GM23338 (cell line): ENCODE data around the gene AMOTL1. TPM values are rescaled to one million over a fixed set of nuclear protein-coding genes. Genes with fewer than 3 reads are reported as not detected.
A peak's percentile ranks its signal among the peaks of the same experiment; 100 is the strongest.

Source experiments
- ATAC-seq: fragments of 200-7000 bp; cut with Tn5 transposase; 3 replicates; pipeline ENCODE4 v1.9.1; 2020
- DNase-seq: peaks from one replicate; pipeline ENCODE4 v3.0.0-alpha.2; 2015; ENCODE audit warnings: low spot score
- H2AFZ ChIP-seq: fragments of 200-600 bp; sonication (generic); 2 replicates; pipeline ENCODE4 v1.8.0; 2016; ENCODE audit warnings: antibody characterized with exemption, mild to moderate bottlenecking, moderate library complexity
- H3F3A ChIP-seq: fragments of 200-600 bp; sonication (generic); replicated peaks from 2 replicates; pipeline ENCODE4 v1.8.0; 2017; ENCODE audit warnings: antibody characterized with exemption, mixed run types, low read depth
- H3K27ac ChIP-seq: fragments of 200-600 bp; sonication (generic); 2 replicates; pipeline ENCODE4 v1.6.1; 2016; ENCODE audit warnings: low read depth
- H3K27me3 ChIP-seq: fragments of 200-600 bp; sonication (generic); 2 replicates; pipeline ENCODE4 v1.8.0; 2016; ENCODE audit warnings: mild to moderate bottlenecking, mixed run types, moderate library complexity; ENCODE audit not compliant: insufficient read depth
- H3K36me3 ChIP-seq: fragments of 200-600 bp; sonication (generic); 2 replicates; pipeline ENCODE4 v1.8.0; 2016; ENCODE audit warnings: mild to moderate bottlenecking; ENCODE audit not compliant: insufficient read depth
- H3K4me1 ChIP-seq: fragments of 200-600 bp; sonication (generic); 2 replicates; pipeline ENCODE4 v1.8.0; 2016; ENCODE audit warnings: mild to moderate bottlenecking, moderate library complexity; ENCODE audit not compliant: insufficient read depth
- H3K4me2 ChIP-seq: fragments of 200-600 bp; sonication (generic); 2 replicates; pipeline ENCODE4 v1.7.1; 2017; ENCODE audit warnings: mixed run types
- H3K4me3 ChIP-seq: fragments of 200-600 bp; sonication (generic); 2 replicates; pipeline ENCODE4 v1.6.1; 2016; ENCODE audit warnings: mixed run types
- H3K79me2 ChIP-seq: fragments of 200-600 bp; sonication (generic); replicated peaks from 2 replicates; pipeline ENCODE4 v1.8.0; 2017; ENCODE audit warnings: mild to moderate bottlenecking; ENCODE audit not compliant: insufficient read depth
- H3K9me2 ChIP-seq: fragments of 200-600 bp; sonication (generic); 2 replicates; pipeline ENCODE4 v1.8.0; 2017; ENCODE audit not compliant: insufficient read depth
- H4K20me1 ChIP-seq: fragments of 200-600 bp; sonication (generic); replicated peaks from 2 replicates; pipeline ENCODE4 v1.8.0; 2017; ENCODE audit warnings: mild to moderate bottlenecking; ENCODE audit not compliant: insufficient read depth
- H3K27ac Mint-ChIP-seq: 2 replicates; pipeline ENCODE4 v1.8.0; 2020; ENCODE audit warnings: inconsistent platforms, mild to moderate bottlenecking, moderate library complexity, mixed read lengths
- H3K27me3 Mint-ChIP-seq: 3 replicates; pipeline ENCODE4 v1.8.0; 2022; ENCODE audit warnings: low read depth, mild to moderate bottlenecking, moderate library complexity, mixed read lengths, inconsistent platforms; ENCODE audit not compliant: insufficient read depth, poor library complexity
- H3K36me3 Mint-ChIP-seq: 3 replicates; pipeline ENCODE4 v1.8.0; 2021; ENCODE audit warnings: low read depth, mild to moderate bottlenecking, inconsistent platforms, moderate library complexity, mixed read lengths
- H3K4me1 Mint-ChIP-seq: 3 replicates; pipeline ENCODE4 v1.8.0; 2020; ENCODE audit warnings: mild to moderate bottlenecking, inconsistent platforms, mixed read lengths
- H3K4me3 Mint-ChIP-seq: 3 replicates; pipeline ENCODE4 v1.8.0; 2021; ENCODE audit warnings: moderate library complexity, mild to moderate bottlenecking, inconsistent platforms, mixed read lengths
- H3K9me3 Mint-ChIP-seq: 3 replicates; pipeline ENCODE4 v1.8.0; 2020; ENCODE audit warnings: moderate library complexity, mild to moderate bottlenecking, inconsistent platforms, mixed read lengths
- CREB1 ChIP-seq: fragments of 250-450 bp; sonication (Bioruptor Pico); IDR thresholded peaks from 2 replicates; pipeline ENCODE4 v1.5.0; 2020; ENCODE audit warnings: low read depth, mild to moderate bottlenecking, moderate library complexity
- EZH2phosphoT487 ChIP-seq: fragments of 200-600 bp; sonication (generic); IDR thresholded peaks from one replicate; pipeline ENCODE4 v1.8.1; 2018; ENCODE audit warnings: antibody characterized with exemption; ENCODE audit not compliant: unreplicated experiment
- JUNB ChIP-seq: IDR thresholded peaks from one replicate; pipeline ENCODE4 v1.6.1; 2016; ENCODE audit warnings: antibody characterized with exemption; ENCODE audit not compliant: unreplicated experiment
- NANOG ChIP-seq: IDR thresholded peaks from 2 replicates; pipeline ENCODE4 v1.6.1; 2016; ENCODE audit warnings: antibody characterized with exemption, borderline replicate concordance
- POLR2AphosphoS5 ChIP-seq: IDR thresholded peaks from 2 replicates; pipeline ENCODE4 v1.6.1; 2016; ENCODE audit warnings: antibody characterized with exemption, low read depth
- ZNF331 ChIP-seq: fragments of 250-450 bp; sonication (Bioruptor Pico); IDR thresholded peaks from 2 replicates; pipeline ENCODE4 v1.5.0; 2020; ENCODE audit warnings: low read depth, mild to moderate bottlenecking, moderate library complexity
- polyA plus RNA-seq: library from polyadenylated mRNA; unstranded; fragments of >200 nt; fragmentation: Nextera tagmentation; extraction: Ambion mirVana; gene quantifications from 2 replicates; pipeline ENCODE4 v1.2.1, GENCODE V29; 2016
- total RNA-seq: library from RNA; depleted of rRNA; stranded (reverse); fragments of >200 nt; shearing (Covaris generic); gene quantifications from 2 replicates; pipeline ENCODE4 v1.2.3, GENCODE V29; 2014
- TF ChIP-seq, protein P1 (sequence below), 2 experiments: fragments of 200-600 bp in 1 of 2; sonication (generic) in 1 of 2; conservative IDR thresholded peaks; 2 replicates each; pipeline versions ENCODE4 v1.5.1 to v1.6.1; 2016 to 2017; ENCODE audit warnings: antibody characterized with exemption in 2 of 2, low read depth in 2 of 2, mild to moderate bottlenecking in 2 of 2, moderate library complexity in 1 of 2
- TF ChIP-seq, protein P2 (sequence below): IDR thresholded peaks from one replicate; pipeline ENCODE4 v1.6.1; 2018; ENCODE audit warnings: antibody characterized with exemption; ENCODE audit not compliant: unreplicated experiment
- TF ChIP-seq, protein P3 (sequence below): IDR thresholded peaks from 2 replicates; pipeline ENCODE4 v1.6.1; 2016; ENCODE audit warnings: antibody characterized with exemption
- TF ChIP-seq, protein P4 (sequence below): fragments of 250-450 bp; sonication (Bioruptor Pico); IDR thresholded peaks from 2 replicates; pipeline ENCODE4 v1.5.0; 2020; ENCODE audit warnings: mild to moderate bottlenecking, moderate library complexity

Gene AMOTL1
- total and polyA plus RNA-seq, 2 experiments from 2014 or later, result 4.3 to 18.7 TPM

DNA sequence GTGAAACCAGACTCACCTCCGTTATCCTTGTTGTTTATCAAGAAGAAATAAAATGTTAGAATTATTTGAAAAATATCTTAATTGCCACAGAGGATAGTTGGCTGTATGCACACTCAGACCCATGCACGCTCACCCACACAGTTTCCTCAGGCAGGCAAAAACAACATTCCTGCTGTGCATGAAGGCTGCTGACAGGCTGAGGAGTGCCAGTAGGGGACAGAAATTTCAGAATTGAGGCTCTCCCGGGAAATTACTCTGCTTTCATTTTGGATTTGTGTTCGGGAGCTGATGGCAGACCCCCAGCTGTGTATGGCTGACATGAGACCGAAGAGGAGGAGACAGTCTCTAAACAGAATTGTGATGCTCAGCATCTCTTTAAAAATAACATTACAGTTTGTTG lies 87.5 kb downstream of the AMOTL1 start:
- no peak overlapping the region for H3K4me2 ChIP-seq
- peaks cover 5% of the 10 kb centered on the region for H3K27me3 Mint-ChIP-seq
- no peak overlapping the region for H3K27ac ChIP-seq
- H3K36me3 Mint-ChIP-seq, result peaks cover 77% of the 10 kb centered on the region
- peaks cover 3% of the 10 kb centered on the region for H3K4me1 Mint-ChIP-seq
- H3K9me2 ChIP-seq, result no peaks in the 10 kb centered on the region
- no peaks in the 10 kb centered on the region for H3K9me3 Mint-ChIP-seq
- H3K4me3 ChIP-seq, result no peak overlapping the region
- no peaks in the 10 kb centered on the region for H3K4me1 ChIP-seq
- H3F3A ChIP-seq, result no peaks in the 10 kb centered on the region
- ATAC-seq, result no peak
- peaks cover 4% of the 10 kb centered on the region for H3K36me3 ChIP-seq
- H4K20me1 ChIP-seq, result no peaks in the 10 kb centered on the region
- no peaks in the 10 kb centered on the region for H3K27me3 ChIP-seq
- no peak for DNase-seq
- H3K4me3 Mint-ChIP-seq, result no peak overlapping the region
- H2AFZ ChIP-seq, result no peak overlapping the region
- H3K79me2 ChIP-seq, result no peaks in the 10 kb centered on the region
- H3K27ac Mint-ChIP-seq, result no peak overlapping the region
- TF ChIP-seq, protein P1, sequence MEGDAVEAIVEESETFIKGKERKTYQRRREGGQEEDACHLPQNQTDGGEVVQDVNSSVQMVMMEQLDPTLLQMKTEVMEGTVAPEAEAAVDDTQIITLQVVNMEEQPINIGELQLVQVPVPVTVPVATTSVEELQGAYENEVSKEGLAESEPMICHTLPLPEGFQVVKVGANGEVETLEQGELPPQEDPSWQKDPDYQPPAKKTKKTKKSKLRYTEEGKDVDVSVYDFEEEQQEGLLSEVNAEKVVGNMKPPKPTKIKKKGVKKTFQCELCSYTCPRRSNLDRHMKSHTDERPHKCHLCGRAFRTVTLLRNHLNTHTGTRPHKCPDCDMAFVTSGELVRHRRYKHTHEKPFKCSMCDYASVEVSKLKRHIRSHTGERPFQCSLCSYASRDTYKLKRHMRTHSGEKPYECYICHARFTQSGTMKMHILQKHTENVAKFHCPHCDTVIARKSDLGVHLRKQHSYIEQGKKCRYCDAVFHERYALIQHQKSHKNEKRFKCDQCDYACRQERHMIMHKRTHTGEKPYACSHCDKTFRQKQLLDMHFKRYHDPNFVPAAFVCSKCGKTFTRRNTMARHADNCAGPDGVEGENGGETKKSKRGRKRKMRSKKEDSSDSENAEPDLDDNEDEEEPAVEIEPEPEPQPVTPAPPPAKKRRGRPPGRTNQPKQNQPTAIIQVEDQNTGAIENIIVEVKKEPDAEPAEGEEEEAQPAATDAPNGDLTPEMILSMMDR (conservative IDR thresholded peaks at IDR 0.05; ENCODE audit: low read depth in 2 of 2), result no peak
- TF ChIP-seq, protein P2, sequence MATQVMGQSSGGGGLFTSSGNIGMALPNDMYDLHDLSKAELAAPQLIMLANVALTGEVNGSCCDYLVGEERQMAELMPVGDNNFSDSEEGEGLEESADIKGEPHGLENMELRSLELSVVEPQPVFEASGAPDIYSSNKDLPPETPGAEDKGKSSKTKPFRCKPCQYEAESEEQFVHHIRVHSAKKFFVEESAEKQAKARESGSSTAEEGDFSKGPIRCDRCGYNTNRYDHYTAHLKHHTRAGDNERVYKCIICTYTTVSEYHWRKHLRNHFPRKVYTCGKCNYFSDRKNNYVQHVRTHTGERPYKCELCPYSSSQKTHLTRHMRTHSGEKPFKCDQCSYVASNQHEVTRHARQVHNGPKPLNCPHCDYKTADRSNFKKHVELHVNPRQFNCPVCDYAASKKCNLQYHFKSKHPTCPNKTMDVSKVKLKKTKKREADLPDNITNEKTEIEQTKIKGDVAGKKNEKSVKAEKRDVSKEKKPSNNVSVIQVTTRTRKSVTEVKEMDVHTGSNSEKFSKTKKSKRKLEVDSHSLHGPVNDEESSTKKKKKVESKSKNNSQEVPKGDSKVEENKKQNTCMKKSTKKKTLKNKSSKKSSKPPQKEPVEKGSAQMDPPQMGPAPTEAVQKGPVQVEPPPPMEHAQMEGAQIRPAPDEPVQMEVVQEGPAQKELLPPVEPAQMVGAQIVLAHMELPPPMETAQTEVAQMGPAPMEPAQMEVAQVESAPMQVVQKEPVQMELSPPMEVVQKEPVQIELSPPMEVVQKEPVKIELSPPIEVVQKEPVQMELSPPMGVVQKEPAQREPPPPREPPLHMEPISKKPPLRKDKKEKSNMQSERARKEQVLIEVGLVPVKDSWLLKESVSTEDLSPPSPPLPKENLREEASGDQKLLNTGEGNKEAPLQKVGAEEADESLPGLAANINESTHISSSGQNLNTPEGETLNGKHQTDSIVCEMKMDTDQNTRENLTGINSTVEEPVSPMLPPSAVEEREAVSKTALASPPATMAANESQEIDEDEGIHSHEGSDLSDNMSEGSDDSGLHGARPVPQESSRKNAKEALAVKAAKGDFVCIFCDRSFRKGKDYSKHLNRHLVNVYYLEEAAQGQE, result no peak
- TF ChIP-seq NANOG, result no peak
- TF ChIP-seq EZH2phosphoT487, result no peak
- TF ChIP-seq POLR2AphosphoS5, result no peak
- TF ChIP-seq, protein P3, sequence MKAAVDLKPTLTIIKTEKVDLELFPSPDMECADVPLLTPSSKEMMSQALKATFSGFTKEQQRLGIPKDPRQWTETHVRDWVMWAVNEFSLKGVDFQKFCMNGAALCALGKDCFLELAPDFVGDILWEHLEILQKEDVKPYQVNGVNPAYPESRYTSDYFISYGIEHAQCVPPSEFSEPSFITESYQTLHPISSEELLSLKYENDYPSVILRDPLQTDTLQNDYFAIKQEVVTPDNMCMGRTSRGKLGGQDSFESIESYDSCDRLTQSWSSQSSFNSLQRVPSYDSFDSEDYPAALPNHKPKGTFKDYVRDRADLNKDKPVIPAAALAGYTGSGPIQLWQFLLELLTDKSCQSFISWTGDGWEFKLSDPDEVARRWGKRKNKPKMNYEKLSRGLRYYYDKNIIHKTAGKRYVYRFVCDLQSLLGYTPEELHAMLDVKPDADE, result no peak

DNA sequence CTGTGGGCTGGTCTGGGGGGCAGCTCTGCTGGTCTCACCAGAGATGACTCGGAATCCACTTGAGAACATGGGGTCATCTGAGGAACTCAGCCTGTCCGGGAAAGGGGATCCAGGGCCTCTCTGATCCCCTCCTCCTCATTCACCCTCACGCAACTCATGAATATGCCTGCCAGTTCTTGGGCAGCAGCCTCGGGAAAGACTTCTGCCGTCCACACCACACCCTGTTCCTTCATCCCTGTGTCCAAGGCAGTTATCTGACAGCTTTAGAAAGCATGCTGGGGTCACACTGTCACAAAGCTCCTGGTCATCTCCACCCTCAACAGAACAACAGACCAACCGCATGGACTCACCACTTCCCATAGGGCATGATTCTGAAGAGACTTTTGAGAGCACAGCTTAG lies 88.3 kb downstream of the AMOTL1 start:
- Histone ChIP-seq H3K79me2 (no peaks in the 10 kb centered on the region), H3F3A (no peaks in the 10 kb centered on the region), H3K4me2 (no peak overlapping the region), H4K20me1 (no peaks in the 10 kb centered on the region), H3K27me3 (no peaks in the 10 kb centered on the region), H3K4me1 (no peaks in the 10 kb centered on the region), H2AFZ (no peak overlapping the region), H3K4me3 (no peak overlapping the region), H3K27ac (no peak overlapping the region), H3K36me3 (peaks cover 4% of the 10 kb centered on the region), H3K9me2 (no peaks in the 10 kb centered on the region)
- H3K4me1 Mint-ChIP-seq, result peaks cover 3% of the 10 kb centered on the region
- H3K27me3 Mint-ChIP-seq, result peaks cover 5% of the 10 kb centered on the region
- no peaks in the 10 kb centered on the region for H3K9me3 Mint-ChIP-seq
- no peak for DNase-seq
- H3K27ac Mint-ChIP-seq, result peak overlapping the region; percentile 49; the same call in 1 of the 2 replicates
- no peak overlapping the region for H3K4me3 Mint-ChIP-seq
- no peak for ATAC-seq
- H3K36me3 Mint-ChIP-seq, result peaks cover 77% of the 10 kb centered on the region
- TF ChIP-seq POLR2AphosphoS5, result no peak
- TF ChIP-seq, protein P4, sequence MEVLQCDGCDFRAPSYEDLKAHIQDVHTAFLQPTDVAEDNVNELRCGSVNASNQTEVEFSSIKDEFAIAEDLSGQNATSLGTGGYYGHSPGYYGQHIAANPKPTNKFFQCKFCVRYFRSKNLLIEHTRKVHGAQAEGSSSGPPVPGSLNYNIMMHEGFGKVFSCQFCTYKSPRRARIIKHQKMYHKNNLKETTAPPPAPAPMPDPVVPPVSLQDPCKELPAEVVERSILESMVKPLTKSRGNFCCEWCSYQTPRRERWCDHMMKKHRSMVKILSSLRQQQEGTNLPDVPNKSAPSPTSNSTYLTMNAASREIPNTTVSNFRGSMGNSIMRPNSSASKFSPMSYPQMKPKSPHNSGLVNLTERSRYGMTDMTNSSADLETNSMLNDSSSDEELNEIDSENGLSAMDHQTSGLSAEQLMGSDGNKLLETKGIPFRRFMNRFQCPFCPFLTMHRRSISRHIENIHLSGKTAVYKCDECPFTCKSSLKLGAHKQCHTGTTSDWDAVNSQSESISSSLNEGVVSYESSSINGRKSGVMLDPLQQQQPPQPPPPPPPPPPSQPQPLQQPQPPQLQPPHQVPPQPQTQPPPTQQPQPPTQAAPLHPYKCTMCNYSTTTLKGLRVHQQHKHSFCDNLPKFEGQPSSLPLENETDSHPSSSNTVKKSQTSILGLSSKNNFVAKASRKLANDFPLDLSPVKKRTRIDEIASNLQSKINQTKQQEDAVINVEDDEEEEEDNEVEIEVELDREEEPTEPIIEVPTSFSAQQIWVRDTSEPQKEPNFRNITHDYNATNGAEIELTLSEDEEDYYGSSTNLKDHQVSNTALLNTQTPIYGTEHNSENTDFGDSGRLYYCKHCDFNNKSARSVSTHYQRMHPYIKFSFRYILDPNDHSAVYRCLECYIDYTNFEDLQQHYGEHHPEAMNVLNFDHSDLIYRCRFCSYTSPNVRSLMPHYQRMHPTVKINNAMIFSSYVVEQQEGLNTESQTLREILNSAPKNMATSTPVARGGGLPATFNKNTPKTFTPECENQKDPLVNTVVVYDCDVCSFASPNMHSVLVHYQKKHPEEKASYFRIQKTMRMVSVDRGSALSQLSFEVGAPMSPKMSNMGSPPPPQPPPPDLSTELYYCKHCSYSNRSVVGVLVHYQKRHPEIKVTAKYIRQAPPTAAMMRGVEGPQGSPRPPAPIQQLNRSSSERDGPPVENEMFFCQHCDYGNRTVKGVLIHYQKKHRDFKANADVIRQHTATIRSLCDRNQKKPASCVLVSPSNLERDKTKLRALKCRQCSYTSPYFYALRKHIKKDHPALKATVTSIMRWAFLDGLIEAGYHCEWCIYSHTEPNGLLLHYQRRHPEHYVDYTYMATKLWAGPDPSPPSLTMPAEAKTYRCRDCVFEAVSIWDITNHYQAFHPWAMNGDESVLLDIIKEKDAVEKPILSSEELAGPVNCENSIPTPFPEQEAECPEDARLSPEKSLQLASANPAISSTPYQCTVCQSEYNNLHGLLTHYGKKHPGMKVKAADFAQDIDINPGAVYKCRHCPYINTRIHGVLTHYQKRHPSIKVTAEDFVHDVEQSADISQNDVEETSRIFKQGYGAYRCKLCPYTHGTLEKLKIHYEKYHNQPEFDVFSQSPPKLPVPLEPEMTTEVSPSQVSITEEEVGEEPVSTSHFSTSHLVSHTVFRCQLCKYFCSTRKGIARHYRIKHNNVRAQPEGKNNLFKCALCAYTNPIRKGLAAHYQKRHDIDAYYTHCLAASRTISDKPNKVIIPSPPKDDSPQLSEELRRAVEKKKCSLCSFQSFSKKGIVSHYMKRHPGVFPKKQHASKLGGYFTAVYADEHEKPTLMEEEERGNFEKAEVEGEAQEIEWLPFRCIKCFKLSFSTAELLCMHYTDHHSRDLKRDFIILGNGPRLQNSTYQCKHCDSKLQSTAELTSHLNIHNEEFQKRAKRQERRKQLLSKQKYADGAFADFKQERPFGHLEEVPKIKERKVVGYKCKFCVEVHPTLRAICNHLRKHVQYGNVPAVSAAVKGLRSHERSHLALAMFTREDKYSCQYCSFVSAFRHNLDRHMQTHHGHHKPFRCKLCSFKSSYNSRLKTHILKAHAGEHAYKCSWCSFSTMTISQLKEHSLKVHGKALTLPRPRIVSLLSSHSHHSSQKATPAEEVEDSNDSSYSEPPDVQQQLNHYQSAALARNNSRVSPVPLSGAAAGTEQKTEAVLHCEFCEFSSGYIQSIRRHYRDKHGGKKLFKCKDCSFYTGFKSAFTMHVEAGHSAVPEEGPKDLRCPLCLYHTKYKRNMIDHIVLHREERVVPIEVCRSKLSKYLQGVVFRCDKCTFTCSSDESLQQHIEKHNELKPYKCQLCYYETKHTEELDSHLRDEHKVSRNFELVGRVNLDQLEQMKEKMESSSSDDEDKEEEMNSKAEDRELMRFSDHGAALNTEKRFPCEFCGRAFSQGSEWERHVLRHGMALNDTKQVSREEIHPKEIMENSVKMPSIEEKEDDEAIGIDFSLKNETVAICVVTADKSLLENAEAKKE (CRISPR knock-in tag), result no peak
- no peak for TF ChIP-seq CREB1 (CRISPR knock-in tag)
- no peak for TF ChIP-seq JUNB
- TF ChIP-seq ZNF331 (CRISPR knock-in tag), result no peak
